Astrocyte (in vitro differentiated cells and primary cell): ENCODE measurements around the gene DNAJC15.

Experiments
- CTCF ChIP-seq: IDR thresholded peaks from 2 replicates; pipeline ENCODE4 v1.5.1; 2011; ENCODE audit warnings: low read depth, mild to moderate bottlenecking, inconsistent platforms, low read length, moderate library complexity; ENCODE audit not compliant: insufficient read depth
- EZH2 ChIP-seq: IDR thresholded peaks from 2 replicates; pipeline ENCODE4 v1.6.1; 2012; ENCODE audit warnings: mild to moderate bottlenecking, low read length, inconsistent platforms; ENCODE audit not compliant: insufficient read depth

GRCh38 chr13:43132911-43133310 lies 109.5 kb downstream of the DNAJC15 start:
- no peak for TF ChIP-seq CTCF
- TF ChIP-seq EZH2: no peak
